Forelimb muscle (tissue), 1 donor: ENCODE data around the gene ELAC2. TPM values are rescaled to one million over a fixed set of nuclear protein-coding genes. Genes with fewer than 3 reads are reported as not detected.
"Not testable (repeated sequence)": the region's sequence is repeated elsewhere in the genome, so short reads cannot be mapped to it uniquely, and the experiment has no call there.

Source experiments
- DNase-seq: peaks from one replicate; pipeline ENCODE4 v3.0.0-alpha.2; 2013; ENCODE audit warnings: low read depth
- polyA plus RNA-seq: library from polyadenylated mRNA; unstranded; fragments of 120-200 nt; gene quantifications from one replicate; pipeline ENCODE4 v1.2.1, GENCODE V29; 2013; ENCODE audit not compliant: insufficient read length

ELAC2 gene
- polyA plus RNA-seq, 1 donor: 43.6 TPM

DNA sequence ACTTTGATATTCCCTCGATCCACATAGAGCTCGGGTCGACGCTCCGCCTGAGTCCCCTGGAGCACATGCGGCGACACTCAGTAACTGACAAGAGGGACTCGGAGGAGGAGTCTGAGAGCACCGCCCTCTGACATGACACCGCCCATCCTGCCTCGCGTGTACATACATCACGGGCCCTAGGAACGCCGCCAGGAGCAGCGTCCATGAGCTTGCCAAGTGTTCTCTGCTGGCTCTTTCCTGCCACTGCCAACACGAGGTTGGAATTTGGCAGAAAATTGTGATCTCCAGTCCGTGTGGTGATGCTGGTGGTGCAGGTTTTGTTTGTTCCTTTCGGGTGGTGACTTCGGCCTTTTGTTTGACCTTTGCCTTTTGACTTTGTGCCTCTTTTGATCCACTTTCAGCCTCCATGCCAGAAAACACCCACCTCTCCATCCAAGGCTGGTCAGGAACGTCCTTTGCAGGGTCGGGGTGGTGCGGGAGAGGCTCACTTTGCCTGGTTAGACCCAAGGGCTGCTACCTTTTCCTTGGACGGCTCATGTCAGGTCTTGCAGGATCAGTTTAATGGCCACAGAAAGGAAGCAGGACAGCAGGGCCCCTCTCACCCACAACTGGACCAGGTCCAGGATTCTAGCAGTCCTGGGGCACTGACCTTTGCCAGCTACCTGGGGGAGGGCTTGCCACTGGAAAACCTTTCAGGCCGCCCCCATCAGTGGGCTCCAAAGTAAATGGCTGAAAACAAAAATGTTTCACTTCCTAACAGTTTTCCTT is 27.6 kb downstream of the ELAC2 start:
- no peak for DNase-seq

DNA sequence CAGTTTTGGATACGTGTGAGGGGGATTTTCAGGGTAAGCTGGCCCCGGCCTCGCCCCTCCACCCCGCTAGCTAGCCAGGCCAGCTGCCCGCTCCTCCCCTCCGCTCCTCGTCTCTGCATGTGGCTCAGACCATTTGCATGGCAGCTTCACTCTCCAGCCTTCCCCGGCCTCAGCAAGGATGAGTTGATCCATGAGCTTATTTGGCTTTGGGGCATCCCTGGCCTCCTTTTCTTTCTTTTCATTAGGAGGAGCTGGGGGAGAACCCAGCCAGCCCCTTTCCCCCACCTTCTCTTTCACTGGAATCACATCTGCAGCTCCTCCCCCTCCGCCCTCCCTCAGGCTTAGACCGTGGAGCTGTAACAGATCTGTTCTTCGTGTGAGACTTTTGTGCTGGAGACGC is 30.7 kb downstream of the ELAC2 start:
- DNase-seq: no peak

DNA sequence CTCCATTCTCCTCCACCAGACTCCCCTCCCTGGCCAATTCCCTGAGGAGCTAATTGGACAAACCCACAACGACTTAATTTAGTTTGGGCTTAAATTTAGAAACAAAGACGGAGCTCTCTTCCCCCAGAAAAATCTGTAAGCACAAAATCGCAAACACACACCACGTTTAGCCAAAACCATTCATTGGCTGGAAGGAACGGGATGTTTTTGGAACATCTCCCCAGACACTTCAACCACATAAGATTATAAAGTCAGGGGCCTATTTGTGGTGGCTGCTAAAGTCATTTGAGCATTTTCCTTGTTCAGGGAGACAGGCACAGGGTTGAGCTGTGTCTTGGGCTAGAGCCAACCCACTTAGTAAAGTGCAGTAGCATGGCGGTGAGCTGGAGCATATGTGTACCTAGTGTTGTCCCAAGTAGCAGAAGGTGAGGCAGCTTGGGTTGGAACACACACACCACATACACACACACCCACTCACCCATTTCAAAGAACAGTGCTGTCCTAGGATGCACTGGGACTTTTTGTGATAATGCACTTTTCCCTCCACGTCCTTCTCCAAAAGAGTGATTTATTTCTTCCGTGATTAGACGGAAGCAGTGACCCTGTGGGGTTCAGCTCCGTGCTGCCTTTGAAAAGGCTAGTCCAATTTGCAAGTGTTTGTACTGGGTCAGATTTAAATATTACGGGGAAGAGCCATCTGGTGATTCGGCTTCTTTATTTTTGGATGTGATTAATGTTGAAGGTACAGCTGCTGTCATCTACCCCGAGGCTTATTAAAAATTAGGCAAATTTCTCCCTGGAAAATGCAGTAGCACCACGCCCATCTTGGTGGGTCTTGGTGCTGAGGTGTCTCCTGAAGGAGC is 32.2 kb downstream of the ELAC2 start:
- no peak for DNase-seq

DNA sequence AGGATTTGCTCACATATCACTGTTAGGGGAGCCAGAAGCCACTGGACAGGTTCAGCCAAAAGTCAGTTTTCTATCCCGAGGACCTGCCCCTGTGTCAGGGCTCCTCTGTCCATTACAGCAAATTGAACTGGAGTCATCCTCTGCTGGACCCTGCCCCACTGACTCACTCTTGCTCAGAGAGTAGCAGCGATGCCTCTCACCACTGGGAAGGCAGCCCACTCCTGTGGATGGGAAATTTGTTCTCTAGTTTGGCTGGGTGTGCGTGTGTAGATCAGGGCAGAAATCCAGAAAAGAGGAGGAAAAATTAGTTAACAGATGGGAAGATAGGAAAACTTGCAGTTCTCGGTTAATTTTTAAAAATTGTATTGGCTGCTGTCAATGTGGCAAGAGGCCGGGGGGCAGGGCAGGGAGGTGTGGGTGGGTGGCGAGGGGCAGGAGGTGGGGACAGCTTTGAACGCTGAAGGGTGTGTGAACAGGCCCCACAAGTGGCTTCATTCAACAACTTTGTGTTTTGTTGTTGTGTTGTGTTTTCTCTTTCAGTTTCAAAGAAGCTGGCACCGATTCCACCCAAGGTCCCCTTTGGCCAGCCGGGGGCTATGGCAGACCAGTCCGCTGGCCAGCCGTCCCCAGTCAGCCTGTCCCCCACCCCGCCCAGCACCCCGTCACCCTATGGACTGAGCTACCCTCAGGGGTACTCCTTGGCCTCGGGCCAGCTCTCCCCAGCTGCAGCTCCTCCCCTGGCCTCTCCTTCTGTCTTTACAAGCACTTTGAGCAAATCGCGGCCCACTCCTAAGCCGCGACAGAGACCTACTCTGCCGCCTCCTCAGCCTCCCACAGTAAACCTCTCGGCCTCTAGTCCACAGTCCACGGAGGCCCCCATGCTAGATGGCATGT is 33.6 kb downstream of the ELAC2 start:
- peak; percentile 97 for DNase-seq

DNA sequence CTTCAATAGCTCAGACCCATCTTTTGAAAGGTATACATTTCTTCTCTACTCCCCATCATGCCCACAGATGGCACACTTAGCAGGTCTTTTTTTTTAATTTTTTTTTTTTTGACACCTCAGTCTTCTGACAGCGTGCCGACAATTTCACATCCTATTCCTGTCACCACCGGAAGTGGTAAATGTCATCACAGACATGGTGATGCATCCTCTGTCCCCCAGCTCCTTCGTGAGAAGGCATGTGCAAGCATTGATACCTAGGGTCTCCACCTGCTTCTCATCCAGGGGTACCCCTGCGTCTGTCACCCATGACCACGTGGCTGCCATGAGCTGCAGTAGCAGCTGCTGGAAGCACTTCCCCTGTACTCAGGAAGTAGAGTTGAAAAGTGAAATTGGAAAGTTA is 35.6 kb downstream of the ELAC2 start:
- DNase-seq: no peak

DNA sequence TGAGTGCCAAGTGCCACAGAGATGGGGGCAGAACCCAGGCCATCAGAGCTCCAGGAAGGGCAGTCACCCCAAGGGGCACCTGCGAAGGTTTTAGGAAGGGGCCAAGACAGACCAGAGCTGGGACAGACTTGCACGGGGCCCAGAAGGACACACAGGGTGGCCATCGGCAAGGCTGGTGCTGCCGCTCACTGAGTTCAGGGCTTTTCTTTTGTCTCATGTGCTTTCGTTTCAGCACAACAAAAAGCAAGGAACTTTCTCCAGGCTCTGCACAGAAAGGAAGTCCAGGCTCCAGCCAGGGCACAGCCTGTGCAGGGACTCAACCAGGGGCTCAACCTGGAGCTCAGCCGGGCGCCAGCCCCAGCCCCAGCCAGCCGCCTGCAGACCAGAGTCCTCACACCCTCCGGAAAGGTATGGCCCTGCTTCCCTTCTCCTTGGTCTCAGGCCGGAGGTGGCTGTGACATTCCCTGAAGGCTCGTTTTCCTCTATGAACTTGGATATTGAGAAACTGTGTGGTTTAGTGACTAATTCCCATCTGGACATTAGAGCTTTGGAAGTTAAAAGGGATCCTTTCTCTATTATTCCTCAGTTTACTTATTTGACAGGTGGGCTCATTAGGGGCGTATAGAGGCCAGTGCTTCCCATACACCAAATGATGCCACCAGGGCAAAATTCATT is 37.9 kb downstream of the ELAC2 start:
- no peak for DNase-seq

DNA sequence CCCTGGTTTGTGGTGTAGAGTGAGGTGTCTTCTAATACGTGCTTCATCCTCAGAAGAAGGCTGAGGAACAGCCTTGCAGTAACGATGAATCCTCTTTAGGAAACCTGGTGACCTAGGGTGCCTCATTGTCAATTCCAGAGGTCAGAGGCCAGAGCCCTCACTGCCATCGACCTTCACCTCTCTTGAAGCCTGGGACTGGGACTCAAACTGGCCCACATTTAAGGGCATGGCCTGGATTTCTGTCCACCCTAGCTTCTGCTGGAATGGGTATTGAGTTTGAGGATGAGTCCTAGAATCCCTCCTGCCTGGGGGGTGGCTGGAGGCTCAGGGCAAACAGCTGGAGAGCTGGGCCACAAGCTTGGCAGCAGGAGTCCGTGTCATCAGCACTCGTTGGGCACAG is 38.6 kb downstream of the ELAC2 start:
- no peak for DNase-seq

DNA sequence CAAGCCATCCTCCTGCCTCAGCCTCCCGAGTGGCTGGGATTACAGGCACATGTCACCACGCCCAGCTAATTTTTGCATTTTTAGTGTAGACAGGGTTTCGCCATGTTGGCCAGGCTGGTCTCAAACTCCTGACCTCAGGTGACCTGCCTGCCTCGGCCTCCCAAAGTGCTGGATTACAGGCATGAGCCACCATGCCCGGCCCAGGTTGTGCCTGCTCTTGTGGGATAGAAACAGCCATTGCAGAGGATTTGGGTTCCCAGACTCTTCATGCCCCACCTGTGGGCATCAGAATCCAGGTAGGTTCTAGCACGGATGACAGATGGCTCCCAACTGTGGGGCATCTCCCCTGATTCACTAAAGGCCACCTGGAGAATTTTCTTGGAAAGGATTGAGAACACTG is 39.0 kb downstream of the ELAC2 start:
- DNase-seq: not testable (repeated sequence)

DNA sequence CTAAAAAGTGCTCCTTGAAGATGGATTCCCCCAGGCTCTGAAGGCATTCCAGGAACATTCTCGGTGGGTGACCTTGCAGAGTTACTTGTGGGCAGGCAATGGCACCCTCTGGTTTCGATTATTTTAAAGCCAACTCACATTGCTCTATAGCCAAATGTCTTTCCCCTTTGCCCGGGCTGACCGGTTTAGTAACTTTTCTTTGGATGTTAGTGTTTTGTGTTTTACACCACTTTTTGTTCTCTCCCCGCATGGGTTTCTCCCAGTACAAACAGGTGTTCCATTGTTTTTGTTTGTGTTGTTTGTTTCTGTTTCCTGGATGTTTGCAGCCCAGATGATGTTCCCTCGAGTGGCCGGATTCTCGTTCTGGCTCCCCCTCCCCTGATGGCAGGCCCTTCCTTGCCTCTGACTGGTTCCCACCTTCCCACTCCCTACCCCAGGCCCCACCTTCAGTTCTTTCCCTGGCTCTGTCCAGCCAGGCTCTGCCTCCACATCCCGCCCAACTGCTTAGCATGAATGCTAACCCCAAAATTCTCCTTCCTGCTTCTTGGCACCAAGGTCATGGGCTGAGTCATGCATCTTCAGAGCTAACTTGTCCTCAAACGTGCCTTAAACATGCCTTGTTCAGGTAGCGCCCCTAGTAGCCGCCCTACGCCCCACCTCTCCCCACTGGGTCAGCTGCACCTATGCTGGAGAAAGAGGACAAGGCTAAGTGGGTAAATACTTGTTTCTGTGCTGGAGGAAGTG is 40.6 kb downstream of the ELAC2 start:
- no peak for DNase-seq

DNA sequence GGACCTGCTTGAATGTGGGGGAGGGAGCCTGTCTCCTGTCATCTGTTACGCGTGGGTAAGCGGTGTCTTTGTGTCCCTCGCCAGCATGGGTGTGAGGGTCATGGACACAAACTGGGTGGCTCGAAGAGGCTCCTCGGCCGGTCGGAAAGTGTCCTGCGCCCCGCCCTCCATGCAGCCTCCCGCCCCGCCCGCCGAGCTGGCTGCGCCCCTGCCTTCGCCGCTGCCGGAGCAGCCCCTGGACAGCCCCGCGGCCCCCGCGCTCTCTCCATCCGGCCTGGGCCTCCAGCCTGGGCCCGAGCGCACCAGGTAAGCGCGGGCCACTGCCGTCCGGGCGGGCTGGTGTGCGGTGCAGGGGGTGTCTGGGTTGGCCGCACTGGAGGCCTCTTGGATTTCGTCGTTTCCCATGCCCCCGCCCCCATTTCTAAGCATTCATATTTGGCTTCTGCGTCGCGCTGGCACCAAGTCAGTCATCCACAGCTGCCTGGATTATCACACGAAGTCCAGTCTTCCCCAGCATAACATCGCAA is 43.8 kb downstream of the ELAC2 start:
- no peak for DNase-seq

DNA sequence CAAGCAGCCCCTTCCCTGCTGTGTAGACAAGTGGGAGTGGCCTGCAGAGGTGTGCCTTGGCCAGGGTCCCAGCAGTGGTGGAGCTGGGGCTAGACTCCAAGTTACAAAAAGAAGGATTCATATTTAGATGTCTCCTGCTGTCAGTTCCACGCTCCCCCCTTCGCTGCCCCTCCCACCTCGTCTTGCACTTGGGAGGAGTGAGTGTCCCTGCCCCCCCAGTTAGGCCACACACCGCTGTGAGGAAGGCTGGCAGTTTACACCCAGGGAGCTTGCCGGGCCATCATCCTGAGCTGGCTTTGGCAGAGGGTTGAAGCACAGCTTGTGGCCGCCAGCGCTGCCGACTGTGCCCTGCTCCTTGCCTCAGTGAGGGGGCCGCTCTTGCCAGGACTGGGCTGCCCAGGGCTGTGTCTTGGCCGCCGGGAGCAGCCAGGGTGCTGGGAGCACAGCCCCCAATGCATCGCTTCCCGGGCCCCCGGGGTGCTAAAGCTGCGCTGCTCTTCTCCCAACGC is 44.3 kb downstream of the ELAC2 start:
- no peak for DNase-seq

DNA sequence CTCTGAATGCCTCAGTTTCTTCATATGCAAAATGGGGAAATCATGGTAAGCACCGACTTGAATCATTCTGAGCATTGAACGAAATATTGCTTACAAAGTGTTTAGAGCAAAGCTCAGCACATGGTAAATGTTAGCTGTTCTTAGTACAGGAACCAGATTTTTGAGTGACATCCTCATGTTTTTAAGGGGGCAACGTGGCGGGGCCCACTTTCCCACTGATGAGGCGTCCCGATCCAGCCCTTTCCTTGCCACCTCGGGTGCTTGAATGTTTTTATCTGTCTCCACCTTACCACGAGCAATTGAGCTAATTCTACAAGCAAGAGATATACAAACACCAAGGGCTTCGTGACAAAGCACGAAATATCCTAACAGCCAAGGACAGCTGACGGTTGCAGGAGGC is 49.9 kb downstream of the ELAC2 start:
- DNase-seq: no peak

DNA sequence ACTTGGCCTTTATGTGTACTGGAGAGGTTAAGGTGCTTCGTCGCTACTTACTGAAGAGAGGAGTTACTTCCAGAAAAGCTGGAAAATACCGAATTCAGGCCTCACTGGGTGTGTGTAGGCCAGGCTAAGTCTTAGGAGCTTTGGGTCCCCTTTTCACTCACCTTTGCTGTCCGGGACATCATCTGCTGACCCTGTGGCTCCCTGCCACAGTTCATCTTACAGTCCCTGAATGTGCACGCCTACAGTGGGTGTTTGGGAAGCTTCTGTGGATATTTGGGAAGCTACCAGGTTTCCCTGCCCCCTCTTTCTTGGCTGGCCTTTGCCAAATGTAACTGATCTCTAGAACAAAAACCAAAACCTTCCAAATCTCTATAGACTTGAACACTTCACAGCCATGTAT is 51.4 kb downstream of the ELAC2 start:
- no peak for DNase-seq

DNA sequence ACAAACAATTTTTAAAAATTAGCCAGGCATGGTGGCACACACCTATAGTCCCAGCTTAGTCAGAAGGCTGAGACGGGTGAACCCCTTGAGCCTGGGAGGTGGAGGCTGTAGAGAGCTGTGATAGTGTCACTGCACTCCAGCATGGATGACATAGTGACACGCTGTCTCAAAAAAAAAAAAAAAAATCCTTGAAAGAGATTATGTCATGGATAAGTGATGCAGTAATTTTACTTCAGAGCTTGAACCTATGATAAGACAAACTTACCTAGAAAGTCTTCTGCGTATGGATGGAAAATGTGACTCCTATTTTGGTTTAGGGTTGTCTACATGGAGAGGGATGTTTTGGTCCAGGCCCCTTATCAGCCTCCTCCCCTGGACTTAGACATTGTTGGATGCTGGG is 51.8 kb downstream of the ELAC2 start:
- no peak for DNase-seq

DNA sequence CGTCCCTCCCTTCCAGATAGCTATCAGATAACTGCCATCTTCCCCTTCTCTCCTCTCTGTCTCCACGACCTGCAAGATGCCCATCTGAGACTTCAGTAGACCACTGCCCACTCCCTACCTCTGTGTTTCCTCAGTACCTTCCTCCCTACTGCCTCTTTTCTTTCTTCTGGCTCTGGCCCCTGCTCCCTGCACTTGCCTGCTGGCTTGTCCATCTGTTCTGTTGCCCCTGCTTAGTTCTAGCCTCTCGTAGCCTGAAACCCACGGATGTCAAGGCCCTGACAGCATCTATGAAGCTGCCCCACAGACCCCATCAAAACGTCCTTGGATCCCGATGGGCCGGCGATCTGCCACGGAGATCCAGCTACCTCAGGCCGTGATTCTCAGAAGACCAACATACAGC is 53.0 kb downstream of the ELAC2 start:
- DNase-seq: no peak

DNA sequence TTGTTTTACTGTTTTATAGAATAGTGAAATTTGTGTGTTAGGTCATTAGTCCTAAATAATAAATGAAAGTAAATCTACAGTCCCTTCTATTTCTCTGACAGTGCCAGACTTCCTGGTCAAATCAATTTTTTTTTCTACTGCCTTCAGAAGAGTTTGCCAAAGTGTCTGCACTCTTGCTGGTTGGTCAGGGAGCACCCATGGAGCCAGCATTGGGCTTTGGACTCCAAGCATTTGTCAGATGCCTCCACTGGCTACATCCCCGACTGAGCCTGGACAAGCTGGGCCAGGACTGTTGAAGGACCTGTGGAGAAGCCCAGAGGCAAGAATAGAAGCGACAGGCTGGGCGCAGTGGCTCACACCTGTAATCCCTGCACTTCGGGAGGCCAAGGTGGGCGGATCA is 53.7 kb downstream of the ELAC2 start:
- no peak for DNase-seq

DNA sequence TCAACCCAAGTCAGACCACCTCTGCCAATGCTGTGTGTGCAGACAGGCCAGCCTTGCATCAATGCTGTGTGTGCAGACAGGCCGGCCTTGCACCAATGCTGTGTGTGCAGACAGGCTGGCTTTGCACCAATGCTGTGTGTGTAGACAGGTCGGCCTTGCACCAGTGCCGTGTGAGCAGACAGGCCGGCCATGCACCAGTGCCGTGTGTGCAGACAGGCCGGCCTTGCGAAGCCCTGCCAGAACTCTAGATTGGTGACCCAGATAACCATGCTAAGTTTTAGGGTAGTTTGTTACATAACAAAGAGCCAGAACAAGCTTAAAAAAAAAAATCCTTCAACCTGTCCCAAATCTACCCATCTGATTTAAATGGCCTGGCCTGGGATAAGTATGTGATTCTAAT is 54.3 kb downstream of the ELAC2 start:
- no peak for DNase-seq

DNA sequence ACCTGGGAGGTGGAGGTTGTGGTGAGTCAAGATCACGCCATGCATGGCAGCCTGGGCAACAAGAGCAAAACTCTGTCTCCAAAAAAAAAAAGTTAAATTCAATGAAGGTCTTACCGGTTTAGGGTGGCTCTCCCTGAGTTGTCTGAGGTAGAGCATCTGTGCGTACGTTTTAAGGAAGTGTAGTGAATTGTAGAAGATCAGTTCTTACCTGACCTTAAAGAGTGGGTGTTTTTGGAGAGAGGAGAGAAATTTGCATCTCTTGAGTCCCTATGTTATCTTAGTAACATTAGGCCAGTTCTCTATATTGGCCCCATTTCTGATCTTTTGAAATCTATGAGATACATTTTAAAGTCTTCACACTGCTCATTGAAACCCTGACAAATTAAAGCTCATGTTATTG is 56.2 kb downstream of the ELAC2 start:
- no peak for DNase-seq

DNA sequence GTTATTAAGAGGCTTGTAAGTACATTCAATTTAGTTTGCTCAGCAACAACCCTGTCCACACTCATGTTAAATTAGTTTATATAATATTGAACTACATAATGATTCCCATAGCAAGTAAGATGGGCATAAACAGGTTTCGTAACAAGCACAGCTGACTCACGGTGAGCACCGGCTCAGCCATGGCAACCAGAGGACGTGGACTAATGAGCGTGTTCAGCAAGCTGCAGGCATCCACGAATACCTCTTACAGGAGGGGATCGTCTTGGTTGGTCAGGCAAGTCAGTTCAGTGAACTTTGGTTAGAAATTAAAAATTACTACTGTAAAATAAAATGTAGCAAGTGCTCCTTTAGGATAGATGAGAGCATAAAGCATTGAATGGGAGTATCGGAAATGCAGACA is 58.4 kb downstream of the ELAC2 start:
- DNase-seq: no peak

DNA sequence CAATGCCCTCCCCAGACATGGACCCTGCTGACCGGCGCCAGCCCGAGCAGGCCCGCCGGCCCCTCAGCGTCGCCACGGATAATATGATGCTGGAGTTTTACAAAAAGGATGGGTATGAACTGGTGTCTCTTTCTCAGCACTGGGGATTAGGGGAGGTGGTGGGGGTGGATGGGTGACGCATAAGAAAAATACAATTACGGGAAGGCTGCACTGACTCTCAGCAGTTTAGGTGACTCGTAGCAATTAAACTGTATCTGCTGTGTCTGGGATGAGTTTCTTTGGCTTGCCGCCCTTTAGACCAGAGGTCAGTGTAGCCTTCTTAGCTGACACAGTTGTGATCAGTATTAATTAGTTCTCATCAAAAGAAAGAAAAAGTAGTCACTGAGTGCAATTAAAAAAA is 59.0 kb downstream of the ELAC2 start:
- DNase-seq: no peak
